GM10266 (cell line): Measurements from ENCODE around the gene ENOSF1.

Experiments
- DNase-seq: peaks from one replicate; pipeline ENCODE4 v3.0.0; 2012; ENCODE audit errors: extremely low spot score
- CTCF ChIP-seq: IDR thresholded peaks from 2 replicates; pipeline ENCODE4 v1.5.1; 2012; ENCODE audit warnings: mild to moderate bottlenecking, low read depth; ENCODE audit not compliant: control insufficient read depth, insufficient read depth; ENCODE audit errors: missing control alignments

The ENOSF1 gene

GRCh38 chr18:678482-679182, 33.8 kb downstream of the ENOSF1 start:
- no peak for DNase-seq
- no peak for TF ChIP-seq CTCF

GRCh38 chr18:677951-678381, 34.5 kb downstream of the ENOSF1 start:
- no peak for DNase-seq
- TF ChIP-seq CTCF, result no peak

GRCh38 chr18:677145-677544, 35.3 kb downstream of the ENOSF1 start:
- no peak for TF ChIP-seq CTCF
- no peak for DNase-seq

- TF ChIP-seq CTCF, result no peak
- DNase-seq, result no peak
Observed at GRCh38 chr18:676736-677135, 35.7 kb downstream of the ENOSF1 start.

GRCh38 chr18:676069-676468, 36.4 kb downstream of the ENOSF1 start:
- no peak for TF ChIP-seq CTCF
- DNase-seq, result no peak

GRCh38 chr18:675307-675706, 37.1 kb downstream of the ENOSF1 start:
- no peak for TF ChIP-seq CTCF
- no peak for DNase-seq

GRCh38 chr18:673769-674168, 38.7 kb downstream of the ENOSF1 start:
- TF ChIP-seq CTCF, result no peak
- DNase-seq, result no peak
